PC-3 (cell line): ENCODE data around the gene CLDN22. TPM values are rescaled to one million over a fixed set of nuclear protein-coding genes. Genes with fewer than 3 reads are reported as not detected.

Experiments
- ATAC-seq: fragments of 200-7000 bp; cut with Tn5 transposase; 2 replicates; pipeline ENCODE4 v1.9.1; 2020; ENCODE audit warnings: mild to moderate bottlenecking, moderate library complexity
- BruUV-seq: library from RNA; stranded (reverse); fragments of 400-500 nt; replicated peaks from 2 replicates; lab custom pipeline; 2021; lab: Mats Ljungman, UMichigan
- CTCF ChIA-PET: fragments of 300-600 bp; sonication (Branson Sonifier 250); formaldehyde crosslinking; loops from one replicate; lab custom pipeline; 2022; ENCODE audit warnings: antibody characterized with exemption; lab: Charles Lee
- POLR2A ChIA-PET: fragments of 300-600 bp; sonication (Branson Sonifier 250); formaldehyde crosslinking; loops from one replicate; lab custom pipeline; 2022; ENCODE audit warnings: antibody characterized with exemption; ENCODE audit not compliant: unreplicated experiment; lab: Charles Lee
- DNase-seq: peaks from one replicate; pipeline ENCODE4 v3.0.0-alpha.2; 2015
- H2AFZ ChIP-seq: fragments of 300-600 bp; sonication (generic); 2 replicates; pipeline ENCODE4 v1.6.0; 2016; ENCODE audit warnings: antibody characterized with exemption, low read length
- H3F3A ChIP-seq: fragments of 300-600 bp; sonication (generic); one replicate; pipeline ENCODE4 v1.6.0; 2017; ENCODE audit warnings: antibody characterized with exemption, low read length, control low read depth, mild to moderate bottlenecking; ENCODE audit not compliant: unreplicated experiment
- H3K27ac ChIP-seq: fragments of 300-600 bp; sonication (generic); 2 replicates; pipeline ENCODE4 v1.5.1; 2016; ENCODE audit warnings: mild to moderate bottlenecking, low read length
- H3K27me3 ChIP-seq: fragments of 300-600 bp; sonication (generic); 2 replicates; pipeline ENCODE4 v1.6.1; 2016; ENCODE audit warnings: low read length, mixed read lengths
- H3K36me3 ChIP-seq: fragments of 300-600 bp; sonication (generic); 2 replicates; pipeline ENCODE4 v1.6.1; 2016; ENCODE audit warnings: low read depth, mixed run types, low read length, mixed read lengths
- H3K4me1 ChIP-seq: fragments of 300-600 bp; sonication (generic); 2 replicates; pipeline ENCODE4 v1.5.1; 2016; ENCODE audit warnings: low read length; ENCODE audit not compliant: insufficient read depth
- H3K4me2 ChIP-seq: fragments of 300-600 bp; sonication (generic); 2 replicates; pipeline ENCODE4 v1.6.0; 2016; ENCODE audit warnings: low read length
- H3K4me3 ChIP-seq: fragments of 300-600 bp; sonication (generic); 2 replicates; pipeline ENCODE4 v1.5.1; 2016; ENCODE audit warnings: mild to moderate bottlenecking, low read length, mixed read lengths
- H3K79me2 ChIP-seq: fragments of 300-600 bp; sonication (generic); 2 replicates; pipeline ENCODE4 v1.6.1; 2017; ENCODE audit warnings: low read length, mixed read lengths
- H3K9ac ChIP-seq: fragments of 300-600 bp; sonication (generic); 2 replicates; pipeline ENCODE4 v1.6.0; 2016; ENCODE audit warnings: mild to moderate bottlenecking, low read length
- H3K9me2 ChIP-seq: fragments of 300-600 bp; sonication (generic); replicated peaks from 2 replicates; pipeline ENCODE4 v1.6.1; 2016; ENCODE audit warnings: mixed run types, low read length, mixed read lengths
- H3K9me3 ChIP-seq: fragments of 300-600 bp; sonication (generic); 2 replicates; pipeline ENCODE4 v1.6.1; 2016; ENCODE audit warnings: low read length, mixed read lengths
- H4K20me1 ChIP-seq: fragments of 300-600 bp; sonication (generic); 2 replicates; pipeline ENCODE4 v1.6.1; 2016; ENCODE audit warnings: low read length, mixed read lengths
- CTCF ChIP-seq: fragments of 300-600 bp; sonication (generic); conservative IDR thresholded peaks from 2 replicates; pipeline ENCODE4 v1.5.1; 2017; ENCODE audit warnings: antibody characterized with exemption, low read depth, mild to moderate bottlenecking, low read length
- EZH2 ChIP-seq: fragments of 300-600 bp; sonication (generic); IDR thresholded peaks from one replicate; pipeline ENCODE4 v1.6.1; 2017; ENCODE audit warnings: antibody characterized with exemption, mild to moderate bottlenecking, low read length; ENCODE audit not compliant: unreplicated experiment
- EZH2phosphoT487 ChIP-seq: fragments of 300-600 bp; sonication (generic); IDR thresholded peaks from 2 replicates; pipeline ENCODE4 v1.6.1; 2018; ENCODE audit warnings: mild to moderate bottlenecking, antibody characterized with exemption, low read length, borderline replicate concordance
- intact Hi-C: fragments of 100-400 bp; cut with micrococcal nuclease; formaldehyde crosslinking; loops from 2 replicates; pipeline ENCODE4 v1.9.0; 2023
- total RNA-seq: library from RNA; depleted of rRNA; stranded (reverse); fragments of >200 nt; gene quantifications from 2 replicates; pipeline ENCODE4 v1.2.3, GENCODE V29; 2014

Gene CLDN22
- total RNA-seq, 1 experiment from 2014 or later: not detected

DNA sequence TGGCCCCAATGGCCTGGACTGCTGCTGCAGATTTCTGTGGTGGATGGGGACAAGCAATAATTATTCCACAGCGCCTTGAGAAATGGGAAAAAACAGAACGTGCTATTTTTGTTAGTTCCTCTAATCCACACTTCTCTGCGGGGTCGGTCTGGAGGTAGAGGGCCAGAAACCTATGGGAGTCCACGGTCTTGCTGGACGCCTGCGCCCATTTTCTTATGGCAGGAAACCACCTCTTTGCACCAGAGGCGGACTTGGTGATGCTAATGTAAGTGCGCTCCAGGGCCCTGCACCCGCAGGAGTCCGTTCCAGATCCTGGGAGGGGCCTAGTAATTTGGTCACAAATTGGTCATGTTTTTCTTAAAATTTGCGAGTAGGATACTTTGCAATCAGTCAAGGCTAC lies 28.1 kb upstream of the CLDN22 start:
- intact Hi-C loops: no loop called here
- Histone ChIP-seq H3K4me2 (no peak overlapping the region), H3K27ac (no peak overlapping the region), H3K9me2 (no peaks in the 10 kb centered on the region), H3K9me3 (no peaks in the 10 kb centered on the region), H3K79me2 (no peaks in the 10 kb centered on the region), H2AFZ (no peak overlapping the region), H3K36me3 (no peaks in the 10 kb centered on the region), H4K20me1 (no peaks in the 10 kb centered on the region), H3F3A (no peaks in the 10 kb centered on the region), H3K4me1 (peaks cover 14% of the 10 kb centered on the region), H3K9ac (no peak overlapping the region), H3K4me3 (no peak overlapping the region), H3K27me3 (no peaks in the 10 kb centered on the region)
- CTCF ChIA-PET: no interaction called here
- no TSS peak for BruUV-seq
- DNase-seq (no peak), ATAC-seq (no peak)
- TF ChIP-seq EZH2phosphoT487 (no peak), EZH2 (no peak), CTCF (no peak)
- POLR2A ChIA-PET: no interaction called here

DNA sequence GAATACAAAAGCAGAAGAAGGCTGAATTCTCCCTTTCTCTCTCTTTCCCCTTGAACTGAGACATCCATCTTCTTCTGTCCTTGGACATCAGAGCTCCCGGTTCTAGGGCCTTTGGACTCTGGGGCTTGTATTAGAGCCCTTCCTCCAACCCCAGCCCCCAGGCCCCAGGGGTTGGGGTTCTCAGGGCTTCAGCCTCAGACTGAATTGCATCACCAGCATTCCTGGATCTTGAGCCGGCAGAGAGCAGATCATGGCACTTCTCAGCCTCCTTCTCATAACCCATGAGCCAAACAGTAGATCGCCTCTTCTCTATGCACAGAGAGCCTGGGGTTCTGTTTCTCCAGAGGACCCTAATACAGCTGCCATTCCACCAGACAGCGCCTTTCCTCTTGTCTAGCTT lies 27.5 kb upstream of the CLDN22 start:
- no TSS peak for BruUV-seq
- Histone ChIP-seq H3K4me1 (peaks cover 14% of the 10 kb centered on the region), H3F3A (no peaks in the 10 kb centered on the region), H3K9ac (no peak overlapping the region), H4K20me1 (no peaks in the 10 kb centered on the region), H3K79me2 (no peaks in the 10 kb centered on the region), H3K27me3 (no peaks in the 10 kb centered on the region), H3K9me3 (no peaks in the 10 kb centered on the region), H2AFZ (no peak overlapping the region), H3K9me2 (no peaks in the 10 kb centered on the region), H3K4me2 (no peak overlapping the region), H3K36me3 (no peaks in the 10 kb centered on the region), H3K27ac (no peak overlapping the region), H3K4me3 (no peak overlapping the region)
- ChIA-PET CTCF (no interaction called here), POLR2A (no interaction called here)
- ATAC-seq (no peak), DNase-seq (no peak)
- intact Hi-C loops: no loop called here
- TF ChIP-seq EZH2phosphoT487: no peak
- no peak for TF ChIP-seq CTCF
- TF ChIP-seq EZH2: no peak

DNA sequence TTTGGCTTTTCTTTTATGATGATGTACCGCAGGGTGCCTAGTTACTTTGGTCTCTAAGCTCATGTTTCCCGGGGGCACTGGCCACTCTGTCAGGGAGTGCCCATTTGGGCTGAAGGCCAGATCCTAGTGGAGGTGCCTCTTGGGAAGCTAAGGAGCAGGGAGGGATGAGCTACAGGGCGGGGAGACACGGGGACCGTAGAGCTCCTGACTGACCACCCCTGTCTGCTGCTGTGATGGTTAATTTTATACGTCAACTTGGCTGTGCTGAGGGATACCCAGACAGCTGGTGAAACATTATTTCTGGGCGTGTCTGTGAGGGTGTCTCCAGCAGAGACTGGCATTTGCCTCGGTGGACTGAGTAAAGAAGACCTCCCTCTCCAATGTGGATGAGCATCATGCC lies 27.1 kb upstream of the CLDN22 start:
- no peak overlapping the region for H3K27ac ChIP-seq
- no TSS peak for BruUV-seq
- ChIA-PET CTCF (no interaction called here), POLR2A (no interaction called here)
- peaks cover 14% of the 10 kb centered on the region for H3K4me1 ChIP-seq
- TF ChIP-seq EZH2phosphoT487: no peak
- no peak for TF ChIP-seq CTCF
- TF ChIP-seq EZH2: no peak
- H3K9ac ChIP-seq: no peak overlapping the region
- ATAC-seq (no peak), DNase-seq (no peak)
- no peak overlapping the region for H2AFZ ChIP-seq
- no peaks in the 10 kb centered on the region for H3K27me3 ChIP-seq
- no peak overlapping the region for H3K4me2 ChIP-seq
- H3K36me3 ChIP-seq: no peaks in the 10 kb centered on the region
- no peaks in the 10 kb centered on the region for H4K20me1 ChIP-seq
- H3K4me3 ChIP-seq: no peak overlapping the region
- no peaks in the 10 kb centered on the region for H3K79me2 ChIP-seq
- H3K9me2 ChIP-seq: no peaks in the 10 kb centered on the region
- no peaks in the 10 kb centered on the region for H3F3A ChIP-seq
- no peaks in the 10 kb centered on the region for H3K9me3 ChIP-seq
- intact Hi-C loops: no loop called here
